ENCODE results near the gene LTB.

The LTB gene

GRCh38 chr6:31535538-31536324, 46.5 kb downstream of the LTB start:
- no peaks in the 10 kb centered on the region for H4K20me1 ChIP-seq (ENCODE audit: insufficient read depth, low read length)
- H3K9ac ChIP-seq (ENCODE audit: low read length): no peak overlapping the region
- no peaks in the 10 kb centered on the region for H3K9me2 ChIP-seq (ENCODE audit: low read depth, low read length)
- no peak overlapping the region for H2AFZ ChIP-seq (ENCODE audit: low read length)
- no peak overlapping the region for H3K27ac ChIP-seq (ENCODE audit: low read depth, low read length, poor library complexity, severe bottlenecking)
- peaks cover 29% of the 10 kb centered on the region for H3K79me2 ChIP-seq (ENCODE audit: insufficient read depth, low read length)
- H3K36me3 ChIP-seq (ENCODE audit: insufficient read depth, low read length): peaks cover 98% of the 10 kb centered on the region
- peaks cover 27% of the 10 kb centered on the region for H3K4me1 ChIP-seq (ENCODE audit: insufficient read depth, low read length, severe bottlenecking)
- H3K4me3 ChIP-seq (ENCODE audit: low read depth, low read length, poor library complexity, severe bottlenecking): no peak overlapping the region
- TF ChIP-seq EZH2 (IDR thresholded peaks at IDR 0.05; ENCODE audit: borderline replicate concordance, low read length): no peak
- TF ChIP-seq, protein P1, sequence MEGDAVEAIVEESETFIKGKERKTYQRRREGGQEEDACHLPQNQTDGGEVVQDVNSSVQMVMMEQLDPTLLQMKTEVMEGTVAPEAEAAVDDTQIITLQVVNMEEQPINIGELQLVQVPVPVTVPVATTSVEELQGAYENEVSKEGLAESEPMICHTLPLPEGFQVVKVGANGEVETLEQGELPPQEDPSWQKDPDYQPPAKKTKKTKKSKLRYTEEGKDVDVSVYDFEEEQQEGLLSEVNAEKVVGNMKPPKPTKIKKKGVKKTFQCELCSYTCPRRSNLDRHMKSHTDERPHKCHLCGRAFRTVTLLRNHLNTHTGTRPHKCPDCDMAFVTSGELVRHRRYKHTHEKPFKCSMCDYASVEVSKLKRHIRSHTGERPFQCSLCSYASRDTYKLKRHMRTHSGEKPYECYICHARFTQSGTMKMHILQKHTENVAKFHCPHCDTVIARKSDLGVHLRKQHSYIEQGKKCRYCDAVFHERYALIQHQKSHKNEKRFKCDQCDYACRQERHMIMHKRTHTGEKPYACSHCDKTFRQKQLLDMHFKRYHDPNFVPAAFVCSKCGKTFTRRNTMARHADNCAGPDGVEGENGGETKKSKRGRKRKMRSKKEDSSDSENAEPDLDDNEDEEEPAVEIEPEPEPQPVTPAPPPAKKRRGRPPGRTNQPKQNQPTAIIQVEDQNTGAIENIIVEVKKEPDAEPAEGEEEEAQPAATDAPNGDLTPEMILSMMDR (IDR thresholded peaks at IDR 0.05; ENCODE audit: low read length): no peak
- no peak overlapping the region for H3K4me2 ChIP-seq (ENCODE audit: low read length)
- H3K9me3 ChIP-seq (ENCODE audit: low read length): no peaks in the 10 kb centered on the region
- H3F3A ChIP-seq (ENCODE audit: insufficient read depth, low read length): peaks cover 8% of the 10 kb centered on the region; the same call in 1 of the 2 replicates
- H3K27me3 ChIP-seq (ENCODE audit: insufficient read depth, low read length): no peaks in the 10 kb centered on the region

DNA sequence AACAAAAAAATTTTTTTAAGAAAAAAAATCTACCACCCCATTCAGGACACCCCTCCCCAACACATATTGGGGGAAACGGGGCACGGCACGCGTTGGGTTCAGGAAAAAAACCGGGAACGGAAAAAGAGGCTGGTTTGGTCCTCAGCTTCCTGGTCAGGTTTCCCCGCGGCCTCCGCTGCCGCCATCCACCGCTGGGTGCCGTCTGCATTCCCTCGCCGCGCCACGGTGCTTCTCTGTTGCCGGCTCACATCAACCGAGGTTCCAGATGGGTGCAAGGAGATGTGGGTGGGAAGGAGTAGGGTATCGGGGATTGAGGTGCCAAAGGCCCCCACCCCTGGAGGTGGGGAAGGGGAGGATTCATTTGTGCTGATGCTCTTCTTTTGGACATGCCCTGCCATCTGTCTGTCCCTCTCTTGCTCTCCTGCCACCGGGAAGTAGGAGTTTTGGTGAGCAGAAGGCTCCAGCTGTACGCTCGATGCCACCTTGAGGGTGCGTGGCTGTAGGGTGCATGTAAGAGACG, 47.6 kb downstream of the LTB start:
- no peak overlapping the region for H3K4me2 ChIP-seq (ENCODE audit: low read length)
- peaks cover 17% of the 10 kb centered on the region for H3K79me2 ChIP-seq (ENCODE audit: insufficient read depth, low read length)
- no peaks in the 10 kb centered on the region for H3K9me2 ChIP-seq (ENCODE audit: low read depth, low read length)
- peaks cover 16% of the 10 kb centered on the region for H3K4me1 ChIP-seq (ENCODE audit: insufficient read depth, low read length, severe bottlenecking)
- H4K20me1 ChIP-seq (ENCODE audit: insufficient read depth, low read length): no peaks in the 10 kb centered on the region
- H2AFZ ChIP-seq (ENCODE audit: low read length): no peak overlapping the region
- no peaks in the 10 kb centered on the region for H3K9me3 ChIP-seq (ENCODE audit: low read length)
- H3K27me3 ChIP-seq (ENCODE audit: insufficient read depth, low read length): no peaks in the 10 kb centered on the region
- no peak overlapping the region for H3K27ac ChIP-seq (ENCODE audit: low read depth, low read length, poor library complexity, severe bottlenecking)
- no peak overlapping the region for H3K9ac ChIP-seq (ENCODE audit: low read length)
- H3K4me3 ChIP-seq (ENCODE audit: low read depth, low read length, poor library complexity, severe bottlenecking): no peak overlapping the region
- H3F3A ChIP-seq (ENCODE audit: insufficient read depth, low read length): peaks cover 14% of the 10 kb centered on the region; the same call in 1 of the 2 replicates
- H3K36me3 ChIP-seq (ENCODE audit: insufficient read depth, low read length): peaks cover 98% of the 10 kb centered on the region
- no peak for TF ChIP-seq EZH2 (IDR thresholded peaks at IDR 0.05; ENCODE audit: borderline replicate concordance, low read length)
- TF ChIP-seq, protein P1 (IDR thresholded peaks at IDR 0.05; ENCODE audit: low read length): no peak

- Histone ChIP-seq H3K9me2 (ENCODE audit: low read depth, low read length) (no peaks in the 10 kb centered on the region), H3K27me3 (ENCODE audit: insufficient read depth, low read length) (no peaks in the 10 kb centered on the region), H4K20me1 (ENCODE audit: insufficient read depth, low read length) (no peaks in the 10 kb centered on the region), H3K79me2 (ENCODE audit: insufficient read depth, low read length) (peaks cover 11% of the 10 kb centered on the region), H3F3A (ENCODE audit: insufficient read depth, low read length) (peaks cover 14% of the 10 kb centered on the region; the same call in 1 of the 2 replicates), H3K27ac (ENCODE audit: low read depth, low read length, poor library complexity, severe bottlenecking) (no peak overlapping the region), H3K4me3 (ENCODE audit: low read depth, low read length, poor library complexity, severe bottlenecking) (no peak overlapping the region), H3K4me2 (ENCODE audit: low read length) (no peak overlapping the region), H3K4me1 (ENCODE audit: insufficient read depth, low read length, severe bottlenecking) (peaks cover 10% of the 10 kb centered on the region), H3K36me3 (ENCODE audit: insufficient read depth, low read length) (peaks cover 95% of the 10 kb centered on the region), H3K9ac (ENCODE audit: low read length) (no peak overlapping the region), H2AFZ (ENCODE audit: low read length) (no peak overlapping the region), H3K9me3 (ENCODE audit: low read length) (no peaks in the 10 kb centered on the region)
- TF ChIP-seq, protein P1 (IDR thresholded peaks at IDR 0.05; ENCODE audit: low read length): no peak
- no peak for TF ChIP-seq EZH2 (IDR thresholded peaks at IDR 0.05; ENCODE audit: borderline replicate concordance, low read length)
Measured at GRCh38 chr6:31534011-31534410, 48.2 kb downstream of the LTB start.
